ENCODE results near the gene MAGI2.

The MAGI2 gene

GRCh38 chr7:79320741-79321473 is 132.6 kb downstream of the MAGI2 start:
- H3K4me3 ChIP-seq, result no peak overlapping the region
- H3K27ac ChIP-seq, result no peak overlapping the region

GRCh38 chr7:79319369-79319768 is 134.1 kb downstream of the MAGI2 start:
- H3K27ac ChIP-seq, result no peak overlapping the region
- no peak overlapping the region for H3K4me3 ChIP-seq

DNA sequence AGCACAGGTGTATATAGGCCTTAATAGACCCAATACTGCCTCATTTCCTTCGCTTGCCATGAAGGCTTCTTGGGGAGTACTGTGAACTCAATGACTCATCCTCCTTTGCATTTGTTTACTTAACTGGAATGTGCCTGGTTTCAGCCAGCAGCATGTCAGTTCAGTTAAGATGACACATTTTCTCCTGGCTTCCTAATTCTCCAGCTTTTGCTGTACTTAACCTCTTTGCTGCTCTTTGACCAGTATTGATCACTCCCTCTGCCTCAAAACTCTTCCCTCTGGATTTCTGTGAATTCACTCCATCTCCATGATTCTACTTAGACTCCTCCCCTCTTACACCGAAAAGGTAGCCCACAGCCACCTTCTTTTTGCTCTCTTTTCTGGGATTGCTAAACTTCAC is 135.7 kb downstream of the MAGI2 start:
- Histone ChIP-seq H3K4me3 (no peak overlapping the region), H3K27ac (no peak overlapping the region)

- Histone ChIP-seq H3K27ac (no peak overlapping the region), H3K4me3 (no peak overlapping the region)
These were observed 141.4 kb downstream of the MAGI2 start for GRCh38 chr7:79312022-79312421.

- H3K27ac ChIP-seq, result no peak overlapping the region
- H3K4me3 ChIP-seq, result no peak overlapping the region
These were observed 145.3 kb downstream of the MAGI2 start for GRCh38 chr7:79308192-79308591.

DNA sequence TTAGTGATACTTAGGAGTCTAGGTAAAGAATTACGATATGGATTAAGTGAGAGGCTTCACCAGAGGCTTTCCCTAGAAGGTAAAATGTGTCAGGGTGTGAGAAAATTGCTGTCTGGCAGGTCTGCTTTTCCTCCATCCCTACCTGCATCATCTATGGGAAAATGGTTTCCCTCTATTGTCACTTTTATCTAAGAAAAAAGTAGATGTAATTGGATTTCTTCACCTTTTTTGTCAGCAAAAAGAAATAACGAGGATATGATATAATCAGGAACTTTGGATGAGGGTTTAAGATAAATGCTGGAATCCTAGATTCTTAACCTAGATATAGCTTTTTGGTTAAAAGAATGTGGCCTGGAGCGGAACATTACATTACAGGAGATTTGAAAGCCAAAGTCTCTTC is 146.1 kb downstream of the MAGI2 start:
- H3K27ac ChIP-seq, result no peak overlapping the region

DNA sequence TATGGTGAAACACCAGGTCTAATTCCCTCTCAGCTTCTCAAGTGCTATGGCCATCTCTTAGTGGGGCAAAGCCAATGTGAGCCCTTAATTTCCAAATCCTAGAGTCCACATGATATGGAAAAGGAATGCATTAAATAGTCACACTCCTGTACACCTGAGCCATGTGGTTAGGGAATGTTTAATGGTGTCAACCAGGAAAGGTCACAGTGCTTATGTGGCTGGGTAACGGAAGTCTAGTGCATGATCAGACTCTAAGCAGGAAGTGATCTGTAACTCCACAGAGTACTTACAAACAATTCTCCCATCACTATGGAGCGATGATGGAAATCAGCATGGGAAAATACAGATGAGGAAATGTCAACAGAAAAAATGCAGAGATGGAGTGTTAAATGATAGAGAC is 148.8 kb downstream of the MAGI2 start:
- Histone ChIP-seq H3K4me3 (no peak overlapping the region), H3K27ac (no peak overlapping the region)

More for the DNA sequence above, 146.1 kb downstream of the MAGI2 start:
- no peak overlapping the region for H3K4me3 ChIP-seq

GRCh38 chr7:79302293-79302692 is 151.2 kb downstream of the MAGI2 start:
- no peak overlapping the region for H3K4me3 ChIP-seq
- no peak overlapping the region for H3K27ac ChIP-seq

DNA sequence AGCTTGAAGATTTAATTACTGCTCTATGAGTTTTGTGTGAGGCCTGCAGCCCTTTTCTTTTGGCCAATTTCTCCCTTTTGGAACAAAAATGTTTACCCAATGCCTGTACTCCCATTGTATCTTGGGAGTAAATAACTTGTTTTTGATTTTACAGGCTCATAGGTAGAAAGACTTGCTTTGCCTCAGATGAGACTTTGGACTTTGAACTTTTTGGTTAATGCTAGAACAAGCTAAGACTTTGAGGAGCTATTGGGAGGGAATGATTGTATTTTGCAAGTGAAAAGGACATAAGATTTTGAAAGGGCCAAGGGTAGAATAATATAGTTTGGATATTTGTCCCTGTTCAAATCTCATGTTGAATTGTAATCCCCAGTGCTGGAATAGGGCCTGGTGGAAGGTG is 152.0 kb downstream of the MAGI2 start:
- no peak overlapping the region for H3K4me3 ChIP-seq
- no peak overlapping the region for H3K27ac ChIP-seq

DNA sequence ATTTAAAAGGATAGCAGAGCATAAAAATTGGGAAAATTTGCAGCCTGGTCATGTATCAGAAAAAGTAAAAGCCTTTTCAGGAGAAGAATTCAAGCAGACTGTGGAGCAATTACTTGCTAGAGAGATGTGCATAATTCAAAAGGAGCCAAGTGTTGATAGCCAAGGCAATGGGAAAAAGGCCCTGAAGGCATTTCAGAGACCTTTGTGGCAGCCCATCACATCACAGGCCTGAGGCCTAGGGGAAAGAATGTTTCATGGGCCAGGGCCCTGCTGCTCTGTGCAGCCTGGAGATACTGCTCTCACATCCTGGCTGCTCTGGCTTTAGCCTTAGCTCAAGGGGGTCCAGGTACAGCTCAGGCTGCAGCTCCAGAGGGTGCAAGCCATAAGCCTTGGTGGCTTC is 152.9 kb downstream of the MAGI2 start:
- Histone ChIP-seq H3K4me3 (no peak overlapping the region), H3K27ac (no peak overlapping the region)

DNA sequence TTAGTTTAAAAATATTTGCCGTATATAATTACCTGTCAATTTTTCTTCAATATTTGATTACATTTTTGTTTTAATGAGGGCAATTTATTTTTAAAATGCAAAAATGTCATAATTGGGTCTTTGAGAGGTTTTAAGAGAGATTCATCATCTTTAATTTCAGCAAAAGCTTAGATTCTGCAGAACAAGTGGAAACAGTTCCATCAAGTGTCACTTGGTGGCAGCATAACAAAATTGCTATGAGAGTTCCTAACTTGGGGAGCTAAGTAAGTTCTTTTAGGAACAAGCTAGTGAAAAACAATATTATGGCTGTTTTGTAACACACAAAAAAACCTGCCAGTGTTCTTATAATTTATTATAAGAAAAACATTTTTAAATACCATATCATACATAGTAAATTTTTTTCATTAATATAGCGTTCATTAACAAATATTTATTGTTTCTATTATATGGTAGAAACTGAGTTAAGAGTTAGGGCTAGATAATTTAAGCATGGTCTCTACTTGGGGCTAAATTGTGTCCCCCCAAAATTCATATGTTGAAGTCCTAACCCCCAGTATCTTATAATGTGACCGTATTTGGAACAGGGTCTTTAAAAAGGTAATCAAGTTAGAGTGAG is 155.2 kb downstream of the MAGI2 start:
- Histone ChIP-seq H3K4me3 (no peak overlapping the region), H3K27ac (no peak overlapping the region)

DNA sequence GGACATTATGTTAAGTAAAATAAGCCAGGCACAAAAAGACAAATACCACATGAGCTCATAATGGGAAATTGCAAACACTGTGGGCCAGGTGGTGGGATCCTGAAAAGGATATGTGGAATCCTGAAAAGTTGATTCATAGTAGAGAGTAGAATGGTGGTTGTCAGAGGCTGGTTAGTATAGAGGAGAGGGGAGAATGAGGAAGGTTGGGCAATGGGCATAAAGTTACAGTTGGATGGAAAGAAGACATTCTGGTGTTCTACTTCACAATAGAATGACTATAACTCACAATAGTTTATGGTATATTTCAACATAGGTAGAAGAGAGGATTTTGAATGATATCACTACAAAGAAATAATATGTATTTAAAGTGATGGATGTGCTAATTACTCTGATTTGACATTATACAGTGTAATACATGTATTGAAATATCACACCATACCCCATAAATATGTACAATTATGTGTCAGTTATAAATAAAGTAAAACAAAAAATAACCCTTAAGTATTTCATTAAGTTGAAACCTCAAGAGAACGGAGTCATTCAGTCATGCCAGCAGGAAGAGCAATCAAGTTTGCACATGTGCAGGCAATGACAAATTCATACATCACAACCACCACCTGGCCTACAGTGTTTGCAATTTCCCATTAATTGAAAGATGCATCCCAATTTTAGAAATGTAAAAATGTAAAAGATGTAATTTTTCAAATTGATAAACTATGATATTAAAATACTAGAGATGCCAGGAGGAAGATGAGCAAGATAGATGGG is 156.7 kb downstream of the MAGI2 start:
- Histone ChIP-seq H3K4me3 (no peak overlapping the region), H3K27ac (no peak overlapping the region)

- H3K27ac ChIP-seq, result no peak overlapping the region
- H3K4me3 ChIP-seq, result no peak overlapping the region
These were observed 159.8 kb downstream of the MAGI2 start for GRCh38 chr7:79293655-79294142.

- no peak overlapping the region for H3K4me3 ChIP-seq
- H3K27ac ChIP-seq, result no peak overlapping the region
These were observed 160.6 kb downstream of the MAGI2 start for GRCh38 chr7:79292834-79293233.

GRCh38 chr7:79291498-79291865 is 162.0 kb downstream of the MAGI2 start:
- Histone ChIP-seq H3K27ac (no peak overlapping the region), H3K4me3 (no peak overlapping the region)

DNA sequence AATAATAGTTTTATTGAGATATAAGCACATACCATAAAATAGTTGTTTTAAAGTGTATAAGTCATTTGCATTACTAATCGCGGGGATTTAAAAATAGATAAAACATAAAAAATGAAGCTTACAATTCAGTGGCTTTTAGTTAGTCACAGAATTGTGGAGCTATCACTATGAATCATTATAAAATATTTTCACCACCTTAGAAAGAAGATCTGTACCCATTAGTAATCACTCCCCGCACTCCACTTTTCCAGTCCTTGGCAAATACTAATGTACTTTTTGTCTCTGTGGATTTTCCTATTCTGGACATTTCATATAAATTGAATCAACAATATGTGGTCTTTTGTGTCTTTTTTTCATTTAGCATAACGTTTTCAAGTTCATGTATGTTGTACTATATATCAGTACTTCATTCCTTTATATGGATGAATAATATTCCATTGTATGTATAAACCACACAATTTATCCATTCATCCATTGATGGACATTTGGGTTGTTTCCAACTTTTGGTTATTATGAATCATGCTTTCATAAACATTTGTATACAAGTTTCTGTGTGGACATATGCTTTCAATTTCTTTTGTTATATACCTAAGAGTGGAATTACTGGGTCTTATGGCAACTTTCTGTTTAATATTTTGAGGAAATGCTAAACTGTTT is 162.5 kb downstream of the MAGI2 start:
- no peak overlapping the region for H3K4me3 ChIP-seq

DNA sequence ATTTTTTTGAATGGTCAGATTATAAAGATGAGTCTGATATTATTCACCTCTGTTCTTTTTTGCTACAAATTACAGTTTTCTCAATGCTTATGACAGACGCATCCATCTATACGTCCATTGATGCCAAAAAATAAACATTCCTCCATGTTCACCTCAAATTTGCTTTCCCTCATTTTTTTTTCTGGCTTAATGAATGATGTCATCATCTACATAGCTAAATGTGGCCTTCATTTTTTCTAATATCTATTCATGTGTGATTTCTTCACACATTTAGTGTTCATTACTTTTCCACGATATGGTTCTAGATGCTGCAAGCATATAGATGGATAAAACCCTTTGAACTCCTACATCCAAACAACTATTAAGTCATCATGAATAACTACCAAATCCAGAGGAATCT is 163.1 kb downstream of the MAGI2 start:
- H3K27ac ChIP-seq, result no peak overlapping the region
- no peak overlapping the region for H3K4me3 ChIP-seq

More for the DNA sequence above, 162.5 kb downstream of the MAGI2 start:
- H3K27ac ChIP-seq, result no peak overlapping the region

GRCh38 chr7:79288655-79289054 is 164.8 kb downstream of the MAGI2 start:
- H3K4me3 ChIP-seq, result no peak overlapping the region
- H3K27ac ChIP-seq, result no peak overlapping the region

DNA sequence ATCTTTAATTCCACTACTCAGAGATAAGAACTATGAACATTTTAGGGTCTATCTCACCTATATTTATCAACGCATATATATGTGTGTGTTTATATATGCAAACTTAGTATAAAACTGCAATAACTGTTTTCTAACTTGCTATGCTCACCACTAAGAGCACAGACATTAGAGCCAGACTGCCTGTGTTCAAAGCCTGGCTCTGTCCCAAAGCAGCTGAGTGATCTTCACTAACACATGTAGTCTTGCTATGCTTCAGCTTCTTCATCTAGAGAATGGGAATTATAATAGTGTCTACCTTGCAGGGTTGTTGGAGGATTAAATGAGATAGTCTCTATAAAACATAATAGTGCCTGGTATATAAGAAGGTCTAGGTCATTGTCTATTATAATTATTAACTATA is 165.5 kb downstream of the MAGI2 start:
- H3K4me3 ChIP-seq, result no peak overlapping the region
- no peak overlapping the region for H3K27ac ChIP-seq

DNA sequence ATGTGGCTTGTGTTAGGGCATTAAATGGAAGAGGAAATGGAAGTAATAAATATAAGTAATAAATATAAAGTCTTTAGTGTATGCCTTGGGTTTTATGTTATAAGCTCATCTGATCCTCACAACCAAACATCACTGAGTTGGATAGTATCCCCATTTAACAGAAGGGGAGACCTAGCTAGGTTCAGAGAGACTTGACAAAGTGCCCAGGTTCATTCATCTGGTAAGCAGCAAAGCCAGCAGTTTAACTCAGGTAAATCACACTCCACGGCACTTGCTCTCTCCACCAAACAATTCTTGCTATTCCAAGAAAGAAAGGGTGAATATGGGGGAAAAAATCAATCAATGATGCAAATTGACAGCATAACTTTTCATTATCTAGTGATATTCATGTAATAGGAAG is 167.3 kb downstream of the MAGI2 start:
- Histone ChIP-seq H3K27ac (no peak overlapping the region), H3K4me3 (no peak overlapping the region)
